Hepatocyte (in vitro differentiated cells): ENCODE data around the gene ACKR1. TPM values are rescaled to one million over a fixed set of nuclear protein-coding genes. Genes with fewer than 3 reads are reported as not detected.

Experiments
- DNase-seq: peaks from one replicate; pipeline ENCODE4 v3.0.0-alpha.2; 2016; ENCODE audit warnings: low spot score
- H2AFZ ChIP-seq: fragments of 200-600 bp; sonication (generic); 2 replicates; pipeline ENCODE4 v1.6.0; 2016; ENCODE audit warnings: antibody characterized with exemption, mild to moderate bottlenecking
- H3K27ac ChIP-seq: fragments of 200-600 bp; sonication (generic); 2 replicates; pipeline ENCODE4 v1.5.1; 2016; ENCODE audit warnings: mild to moderate bottlenecking
- H3K27me3 ChIP-seq: fragments of 200-600 bp; sonication (generic); 2 replicates; pipeline ENCODE4 v1.6.1; 2016
- H3K36me3 ChIP-seq: fragments of 200-600 bp; sonication (generic); replicated peaks from 2 replicates; pipeline ENCODE4 v1.5.1; 2016; ENCODE audit warnings: low read depth; ENCODE audit not compliant: insufficient read depth
- H3K4me1 ChIP-seq: fragments of 200-600 bp; sonication (generic); 2 replicates; pipeline ENCODE4 v1.5.1; 2016; ENCODE audit warnings: mild to moderate bottlenecking, moderate library complexity; ENCODE audit not compliant: insufficient read depth
- H3K4me2 ChIP-seq: fragments of 200-600 bp; sonication (generic); 2 replicates; pipeline ENCODE4 v1.6.0; 2016
- H3K4me3 ChIP-seq: fragments of 200-600 bp; sonication (generic); 2 replicates; pipeline ENCODE4 v1.5.1; 2016; ENCODE audit warnings: mild to moderate bottlenecking
- H3K79me2 ChIP-seq: fragments of 200-600 bp; sonication (generic); 2 replicates; pipeline ENCODE4 v1.6.0; 2017; ENCODE audit warnings: mild to moderate bottlenecking
- H3K9me2 ChIP-seq: fragments of 200-600 bp; sonication (generic); replicated peaks from 2 replicates; pipeline ENCODE4 v1.6.0; 2017; ENCODE audit warnings: mild to moderate bottlenecking; ENCODE audit not compliant: insufficient read depth
- H3K9me3 ChIP-seq: fragments of 200-600 bp; sonication (generic); 2 replicates; pipeline ENCODE4 v1.5.1; 2016; ENCODE audit warnings: low read depth, mild to moderate bottlenecking
- H4K20me1 ChIP-seq: fragments of 200-600 bp; sonication (generic); 2 replicates; pipeline ENCODE4 v1.6.0; 2016; ENCODE audit warnings: mild to moderate bottlenecking; ENCODE audit not compliant: insufficient read depth, poor library complexity, severe bottlenecking
- EZH2 ChIP-seq: fragments of 200-600 bp; sonication (generic); IDR thresholded peaks from 2 replicates; pipeline ENCODE4 v1.6.1; 2016; ENCODE audit warnings: antibody characterized with exemption, mild to moderate bottlenecking, borderline replicate concordance
- EZH2phosphoT487 ChIP-seq: fragments of 200-600 bp; sonication (generic); IDR thresholded peaks from one replicate; pipeline ENCODE4 v1.6.1; 2018; ENCODE audit warnings: antibody characterized with exemption, mild to moderate bottlenecking, low read depth, moderate library complexity; ENCODE audit not compliant: unreplicated experiment, severe bottlenecking
- WGBS: methylation state at CpG from one replicate; pipeline ENCODE4 v1.1.6; 2016; ENCODE audit warnings: low lambda C conversion rate; ENCODE audit errors: missing lambda C conversion rate; 5-methylcytosine and 5-hydroxymethylcytosine counted together
- polyA plus RNA-seq: library from polyadenylated mRNA; unstranded; fragments of >200 nt; fragmentation: Nextera tagmentation; extraction: Ambion mirVana; gene quantifications from 2 replicates; pipeline ENCODE4 v1.2.1, GENCODE V29; 2016
- total RNA-seq: library from RNA; depleted of rRNA; stranded (reverse); fragments of >200 nt; gene quantifications from 2 replicates; pipeline ENCODE4 v1.2.3, GENCODE V29; 2014
- TF ChIP-seq, protein P1 (sequence below): fragments of 200-600 bp; sonication (generic); IDR thresholded peaks from 2 replicates; pipeline ENCODE4 v1.5.1; 2016; ENCODE audit warnings: antibody characterized with exemption, mild to moderate bottlenecking; ENCODE audit not compliant: poor library complexity

ACKR1 gene
- total and polyA plus RNA-seq, 2 experiments from 2014 or later, result not detected

- H3K36me3 ChIP-seq, result no peaks in the 10 kb centered on the region
- DNase-seq, result no peak
- no peaks in the 10 kb centered on the region for H3K9me3 ChIP-seq
- TF ChIP-seq EZH2phosphoT487 (no peak), EZH2 (no peak)
- TF ChIP-seq, protein P1, sequence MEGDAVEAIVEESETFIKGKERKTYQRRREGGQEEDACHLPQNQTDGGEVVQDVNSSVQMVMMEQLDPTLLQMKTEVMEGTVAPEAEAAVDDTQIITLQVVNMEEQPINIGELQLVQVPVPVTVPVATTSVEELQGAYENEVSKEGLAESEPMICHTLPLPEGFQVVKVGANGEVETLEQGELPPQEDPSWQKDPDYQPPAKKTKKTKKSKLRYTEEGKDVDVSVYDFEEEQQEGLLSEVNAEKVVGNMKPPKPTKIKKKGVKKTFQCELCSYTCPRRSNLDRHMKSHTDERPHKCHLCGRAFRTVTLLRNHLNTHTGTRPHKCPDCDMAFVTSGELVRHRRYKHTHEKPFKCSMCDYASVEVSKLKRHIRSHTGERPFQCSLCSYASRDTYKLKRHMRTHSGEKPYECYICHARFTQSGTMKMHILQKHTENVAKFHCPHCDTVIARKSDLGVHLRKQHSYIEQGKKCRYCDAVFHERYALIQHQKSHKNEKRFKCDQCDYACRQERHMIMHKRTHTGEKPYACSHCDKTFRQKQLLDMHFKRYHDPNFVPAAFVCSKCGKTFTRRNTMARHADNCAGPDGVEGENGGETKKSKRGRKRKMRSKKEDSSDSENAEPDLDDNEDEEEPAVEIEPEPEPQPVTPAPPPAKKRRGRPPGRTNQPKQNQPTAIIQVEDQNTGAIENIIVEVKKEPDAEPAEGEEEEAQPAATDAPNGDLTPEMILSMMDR, result no peak
- 57% methylated on average over 2 of the region's 2 CpGs for WGBS
- no peak overlapping the region for H3K4me2 ChIP-seq
- H3K4me1 ChIP-seq, result peaks cover 7% of the 10 kb centered on the region
- H2AFZ ChIP-seq, result no peak overlapping the region
- no peak overlapping the region for H3K4me3 ChIP-seq
- no peak overlapping the region for H3K27ac ChIP-seq
- no peaks in the 10 kb centered on the region for H4K20me1 ChIP-seq
- no peaks in the 10 kb centered on the region for H3K79me2 ChIP-seq
- no peaks in the 10 kb centered on the region for H3K9me2 ChIP-seq
- H3K27me3 ChIP-seq, result no peaks in the 10 kb centered on the region
Observed at GRCh38 chr1:159228554-159228953, 23.9 kb downstream of the ACKR1 start.

DNA sequence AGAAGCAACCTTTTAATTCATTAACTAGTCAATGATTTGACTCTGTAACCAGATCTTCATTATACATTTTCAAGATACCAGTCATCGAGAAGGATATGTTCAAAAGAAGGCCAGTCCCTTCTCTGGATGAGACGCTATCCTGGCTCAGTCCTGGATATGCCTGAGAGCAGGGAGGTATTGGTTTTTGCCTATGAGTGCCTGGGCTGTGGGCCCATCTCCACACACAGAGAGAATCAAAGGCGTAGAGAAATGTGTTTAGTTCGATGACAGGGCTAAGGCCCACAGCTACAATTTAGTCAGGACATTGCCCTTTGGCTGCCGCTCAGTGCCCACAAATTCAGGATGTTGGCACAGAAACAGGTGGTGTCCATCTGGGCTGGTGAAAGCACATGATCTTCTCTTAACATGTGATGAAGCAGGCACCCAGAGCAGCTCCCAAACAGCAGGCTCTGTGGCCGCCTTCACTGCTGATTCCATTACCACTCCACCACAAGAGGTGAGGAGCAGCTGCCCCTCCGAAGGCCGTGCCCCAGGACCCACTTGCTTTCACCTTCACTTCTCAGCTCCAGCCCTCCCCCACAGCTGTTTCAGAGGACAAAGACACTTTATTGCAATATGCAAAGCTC, 24.7 kb downstream of the ACKR1 start:
- no peaks in the 10 kb centered on the region for H3K27me3 ChIP-seq
- WGBS, result 64% methylated on average over 8 of the region's 8 CpGs

GRCh38 chr1:159229896-159230295, 25.2 kb downstream of the ACKR1 start:
- peak overlapping the region; percentile 41 for H3K4me2 ChIP-seq
- TF ChIP-seq, protein P1, result no peak
- TF ChIP-seq EZH2phosphoT487 (no peak), EZH2 (no peak)
- no peaks in the 10 kb centered on the region for H3K36me3 ChIP-seq
- no peaks in the 10 kb centered on the region for H3K9me3 ChIP-seq
- no peaks in the 10 kb centered on the region for H3K9me2 ChIP-seq
- no peaks in the 10 kb centered on the region for H3K79me2 ChIP-seq
- no peak for DNase-seq
- WGBS, result 12% methylated on average over 1 of the region's 1 CpG
- no peak overlapping the region for H2AFZ ChIP-seq
- H3K4me1 ChIP-seq, result peaks cover 7% of the 10 kb centered on the region
- H4K20me1 ChIP-seq, result no peaks in the 10 kb centered on the region
- no peaks in the 10 kb centered on the region for H3K27me3 ChIP-seq
- peak overlapping the region; percentile 66 for H3K27ac ChIP-seq
- H3K4me3 ChIP-seq, result no peak overlapping the region

More for the DNA sequence above, 24.7 kb downstream of the ACKR1 start:
- no peaks in the 10 kb centered on the region for H3K36me3 ChIP-seq
- peak overlapping the region; percentile 66 for H3K27ac ChIP-seq
- H3K9me2 ChIP-seq, result no peaks in the 10 kb centered on the region
- H3K4me3 ChIP-seq, result no peak overlapping the region
- H4K20me1 ChIP-seq, result no peaks in the 10 kb centered on the region
- no peaks in the 10 kb centered on the region for H3K79me2 ChIP-seq
- no peak overlapping the region for H2AFZ ChIP-seq
- DNase-seq, result no peak
- H3K9me3 ChIP-seq, result no peaks in the 10 kb centered on the region
- TF ChIP-seq, protein P1, result no peak
- TF ChIP-seq EZH2phosphoT487 (no peak), EZH2 (no peak)
- peaks cover 7% of the 10 kb centered on the region for H3K4me1 ChIP-seq
- peak overlapping the region; percentile 41 for H3K4me2 ChIP-seq
